ENCODE results near the gene VSTM4. TPM values are rescaled to one million over a fixed set of nuclear protein-coding genes. Genes with fewer than 3 reads are reported as not detected.

VSTM4 gene
- total and polyA plus RNA-seq, 8 donors = 0.32 to 2.4 (median 0.57) TPM

DNA sequence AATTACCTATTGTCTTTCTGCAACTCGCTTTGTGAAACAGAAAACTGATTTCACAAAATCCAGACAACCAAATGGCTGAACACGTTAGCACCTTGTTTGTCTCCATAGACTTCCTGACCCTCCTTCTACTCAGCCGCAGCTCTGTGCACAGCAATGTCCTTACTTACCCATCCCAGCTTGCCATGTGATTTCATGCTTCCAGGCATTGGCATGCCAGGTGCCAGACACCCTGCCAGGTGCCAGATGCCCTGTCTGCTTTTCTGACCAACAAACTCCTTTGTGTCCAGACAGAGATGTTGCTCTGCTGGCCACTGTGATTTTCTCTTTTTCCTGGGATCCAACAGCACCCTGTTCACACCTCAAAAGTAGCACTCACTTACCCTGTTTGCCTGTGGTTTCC lies 34.6 kb upstream of the VSTM4 start:
- intact Hi-C loops (cut with DNase I) = no loop called here
- Histone ChIP-seq H3K27ac (no peak overlapping the region), H3K36me3 (no peaks in the 10 kb centered on the region), H3K4me1 (no peaks in the 10 kb centered on the region), H3K27me3 (no peaks in the 10 kb centered on the region), H3K4me3 (no peak overlapping the region), H3K9me3 (no peaks in the 10 kb centered on the region)
- no peak for FAIRE-seq
- WGBS, 2 donors = 62 to 68% methylated on average over 3 of the region's 3 CpGs
- DNase-seq = no peak
- no peak for ATAC-seq
- no peak for TF ChIP-seq CTCF (IDR thresholded peaks at IDR 0.05)

DNA sequence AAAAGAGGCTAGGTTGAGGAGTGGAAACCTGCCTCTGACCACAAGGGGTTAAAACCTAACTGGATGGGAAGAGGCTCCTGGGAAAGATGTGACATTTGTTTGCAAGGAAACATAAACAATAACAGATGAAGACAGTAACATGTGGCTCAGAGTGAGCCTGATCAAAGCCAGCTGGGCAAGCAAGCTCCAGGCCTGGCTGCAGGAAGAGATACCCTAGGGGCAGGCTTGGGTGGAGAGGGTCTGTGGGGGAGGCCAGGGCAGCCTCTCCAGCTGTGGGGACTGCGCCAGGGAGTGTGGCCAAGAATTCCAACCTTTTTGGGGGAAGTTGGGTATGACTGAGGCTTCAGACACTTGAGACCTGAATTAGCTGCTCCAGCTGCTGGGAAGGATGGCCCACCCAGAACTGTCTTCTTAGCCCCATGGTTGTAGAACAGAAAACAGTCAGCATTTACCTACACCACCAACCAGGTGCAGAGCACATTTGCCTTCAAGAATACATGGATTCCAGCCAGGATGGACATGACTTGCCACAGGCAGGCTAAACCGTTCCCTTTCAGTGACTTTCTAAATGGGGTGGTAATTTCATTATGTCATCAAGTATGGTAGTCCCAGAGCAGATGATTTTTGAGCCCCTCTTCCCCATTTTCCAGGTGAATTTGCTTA lies 28.9 kb upstream of the VSTM4 start:
- Histone ChIP-seq H3K27me3 (no peaks in the 10 kb centered on the region), H3K4me1 (no peaks in the 10 kb centered on the region), H3K4me3 (no peak overlapping the region), H3K9me3 (no peaks in the 10 kb centered on the region), H3K27ac (no peak overlapping the region), H3K36me3 (no peaks in the 10 kb centered on the region)
- DNase-seq (no peak), ATAC-seq (no peak), FAIRE-seq (no peak)
- no peak for TF ChIP-seq CTCF (IDR thresholded peaks at IDR 0.05)
- WGBS, 2 donors = 76 to 80% methylated on average over 2 of the region's 2 CpGs
- intact Hi-C loops (cut with DNase I) = no loop called here

DNA sequence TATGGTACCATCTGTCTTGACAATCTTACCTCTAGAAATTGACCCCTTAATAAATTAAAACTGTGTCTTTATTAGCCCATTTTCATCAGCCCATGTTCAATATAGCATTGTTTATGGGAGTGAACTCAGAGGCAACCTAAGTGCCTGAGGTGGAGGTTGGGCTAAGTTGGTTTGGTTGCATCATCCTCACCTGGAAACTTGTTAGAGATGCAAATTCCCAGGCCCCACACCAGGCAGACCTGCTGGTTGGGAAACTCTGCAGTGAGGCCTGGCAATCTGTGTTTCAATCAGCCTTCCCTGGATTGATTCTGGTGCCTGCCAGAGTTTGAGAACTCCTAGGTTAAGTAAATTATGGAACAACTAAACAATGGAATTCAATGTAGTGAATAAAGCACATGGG lies 27.9 kb upstream of the VSTM4 start:
- no peaks in the 10 kb centered on the region for H3K9me3 ChIP-seq
- no peaks in the 10 kb centered on the region for H3K36me3 ChIP-seq
- TF ChIP-seq CTCF (IDR thresholded peaks at IDR 0.05) = no peak
- H3K4me3 ChIP-seq = no peak overlapping the region
- H3K27me3 ChIP-seq = no peaks in the 10 kb centered on the region
- H3K27ac ChIP-seq = no peak overlapping the region
- DNase-seq (no peak), FAIRE-seq (no peak), ATAC-seq (no peak)
- intact Hi-C loops (cut with DNase I) = no loop called here
- no peaks in the 10 kb centered on the region for H3K4me1 ChIP-seq

GRCh38 chr10:49141541-49142332 lies 26.4 kb upstream of the VSTM4 start:
- WGBS, 2 donors = 64 to 68% methylated on average over 5 of the region's 5 CpGs
- Histone ChIP-seq H3K27me3 (no peaks in the 10 kb centered on the region), H3K9me3 (no peaks in the 10 kb centered on the region), H3K4me3 (no peak overlapping the region), H3K36me3 (no peaks in the 10 kb centered on the region), H3K27ac (no peak overlapping the region), H3K4me1 (no peaks in the 10 kb centered on the region)
- ATAC-seq = no peak
- no peak for DNase-seq
- TF ChIP-seq CTCF (IDR thresholded peaks at IDR 0.05) = no peak
- FAIRE-seq = no peak
- intact Hi-C loops (cut with DNase I) = no loop called here
